ENCODE measurements around the gene IPO11. TPM values are rescaled to one million over a fixed set of nuclear protein-coding genes. Genes with fewer than 3 reads are reported as not detected.

The IPO11 gene
- total RNA-seq (10 to 100 TPM; 20.9 to 25.4 (median 22.0) TPM), polyA plus RNA-seq (10 to 100 TPM in 2 of 3 donors, 1 to 10 TPM in 1; 9.1 to 22.9 (median 17.0) TPM)
- long read RNA-seq, donor 1, full-length matches to known transcripts: 11 of 16 reads
- long read RNA-seq, donor 1, partial matches to known transcripts: 3 of 16 reads
- long read RNA-seq, donor 1, other reads (novel, unspliced or antisense): 2 of 16 reads
- long read RNA-seq, donor 2, full-length matches to known transcripts: 11 of 21 reads
- long read RNA-seq, donor 2, partial matches to known transcripts: 2 of 21 reads
- long read RNA-seq, donor 2, other reads (novel, unspliced or antisense): 8 of 21 reads

DNA sequence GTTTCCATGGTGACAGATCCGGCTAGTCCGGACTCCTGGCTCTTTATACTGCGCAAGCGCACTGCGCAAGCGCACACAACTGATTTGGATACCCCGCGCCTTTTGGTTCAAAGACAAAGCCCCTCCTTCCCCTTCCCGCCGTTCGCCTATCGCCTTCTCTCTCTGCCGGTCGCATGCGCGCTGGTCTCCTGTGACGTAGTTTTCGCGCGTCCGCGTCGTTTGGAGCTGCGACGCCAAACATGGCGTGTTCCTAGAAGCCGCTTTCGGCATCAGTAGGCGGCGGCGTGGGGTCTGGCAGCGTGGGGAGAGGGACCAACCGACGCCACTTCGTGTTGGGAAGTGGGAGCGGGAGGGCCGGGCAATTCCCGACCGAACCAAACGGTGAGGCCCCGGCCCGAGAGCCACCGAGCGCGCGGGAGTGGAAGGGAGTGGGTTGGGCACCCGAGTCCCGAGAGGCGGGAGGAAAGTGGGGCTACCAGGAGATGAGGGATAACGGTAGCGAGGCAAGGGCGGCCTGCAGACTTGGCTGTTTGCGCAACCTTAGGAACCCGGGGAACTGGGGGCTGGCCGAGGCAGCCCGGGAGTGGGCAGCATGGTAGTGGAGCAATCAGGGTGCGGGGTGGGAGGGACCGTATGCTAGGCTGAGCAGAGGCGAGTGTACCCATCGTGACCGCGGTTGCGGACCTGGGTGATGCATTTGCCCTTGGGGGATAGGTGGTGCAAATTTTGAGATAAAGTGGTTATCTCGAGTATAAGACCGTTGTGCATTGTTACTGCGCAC, at the start of gene IPO11:
TSS of gene IPO11 (plus strand) at position 215 of the 781 bp plus-strand sequence. CDS start 24,517 bp downstream, outside the sequence.
- intact Hi-C loops (cut with DNase I): no loop called here
- WGBS, 3 donors: 0 to 1% (median 1%) methylated on average over 65 to 66 of the region's 66 CpGs
- H3K9me3 ChIP-seq: no peaks in the 10 kb centered on the region
- TF ChIP-seq, protein P1, sequence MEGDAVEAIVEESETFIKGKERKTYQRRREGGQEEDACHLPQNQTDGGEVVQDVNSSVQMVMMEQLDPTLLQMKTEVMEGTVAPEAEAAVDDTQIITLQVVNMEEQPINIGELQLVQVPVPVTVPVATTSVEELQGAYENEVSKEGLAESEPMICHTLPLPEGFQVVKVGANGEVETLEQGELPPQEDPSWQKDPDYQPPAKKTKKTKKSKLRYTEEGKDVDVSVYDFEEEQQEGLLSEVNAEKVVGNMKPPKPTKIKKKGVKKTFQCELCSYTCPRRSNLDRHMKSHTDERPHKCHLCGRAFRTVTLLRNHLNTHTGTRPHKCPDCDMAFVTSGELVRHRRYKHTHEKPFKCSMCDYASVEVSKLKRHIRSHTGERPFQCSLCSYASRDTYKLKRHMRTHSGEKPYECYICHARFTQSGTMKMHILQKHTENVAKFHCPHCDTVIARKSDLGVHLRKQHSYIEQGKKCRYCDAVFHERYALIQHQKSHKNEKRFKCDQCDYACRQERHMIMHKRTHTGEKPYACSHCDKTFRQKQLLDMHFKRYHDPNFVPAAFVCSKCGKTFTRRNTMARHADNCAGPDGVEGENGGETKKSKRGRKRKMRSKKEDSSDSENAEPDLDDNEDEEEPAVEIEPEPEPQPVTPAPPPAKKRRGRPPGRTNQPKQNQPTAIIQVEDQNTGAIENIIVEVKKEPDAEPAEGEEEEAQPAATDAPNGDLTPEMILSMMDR (IDR thresholded peaks at IDR 0.05): no peak
- DNase-seq (peak; percentile 98 to 99), ATAC-seq (peak; percentile 99 to 100 (median 99))
- peak within 1 kb of the TSS; percentile 78 for H3K27ac ChIP-seq
- H3K4me1 ChIP-seq: peaks cover 11% of the 10 kb centered on the region
- peak within 1 kb of the TSS; percentile 92 for H3K4me3 ChIP-seq
- H3K27me3 ChIP-seq (ENCODE audit: insufficient read depth in 3 of 3, low read length in 2 of 3): no peaks in the 10 kb centered on the region
- no peaks in the 10 kb centered on the region for H3K36me3 ChIP-seq (ENCODE audit: insufficient read depth in 1 of 2, low read depth in 1 of 2)

DNA sequence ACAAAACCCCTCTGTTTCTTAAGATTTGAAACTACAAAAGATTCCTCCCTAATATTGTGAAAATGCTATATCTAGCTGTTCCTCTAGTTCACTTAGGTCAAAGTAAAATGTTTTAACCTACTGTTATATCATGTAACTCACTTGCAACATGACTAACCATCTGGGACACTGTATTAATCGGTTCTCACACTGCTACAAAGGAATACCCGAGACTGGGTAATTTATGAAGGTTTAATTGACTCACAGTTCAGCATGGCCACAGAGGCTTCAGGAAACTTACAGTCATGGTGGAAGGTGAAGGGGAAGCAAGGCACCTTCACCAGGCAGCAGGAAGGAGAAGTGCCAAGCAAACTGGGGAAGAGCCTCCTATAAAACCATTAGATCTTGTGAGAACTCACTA, 43.5 kb upstream of the IPO11 start:
- intact Hi-C loops (cut with DNase I): no loop called here
- Histone ChIP-seq H3K4me3 (no peak overlapping the region), H3K9me3 (no peaks in the 10 kb centered on the region), H3K27me3 (ENCODE audit: insufficient read depth in 3 of 3, low read length in 2 of 3) (no peaks in the 10 kb centered on the region), H3K4me1 (no peaks in the 10 kb centered on the region), H3K36me3 (ENCODE audit: insufficient read depth in 1 of 2, low read depth in 1 of 2) (peaks cover 0 to 50% of the 10 kb centered on the region in 2 donors), H3K27ac (no peak overlapping the region)
- TF ChIP-seq, protein P1 (IDR thresholded peaks at IDR 0.05): no peak
- DNase-seq: no peak
- WGBS, 3 donors: 75 to 92% (median 84%) methylated on average over 2 of the region's 2 CpGs
- no peak for ATAC-seq

DNA sequence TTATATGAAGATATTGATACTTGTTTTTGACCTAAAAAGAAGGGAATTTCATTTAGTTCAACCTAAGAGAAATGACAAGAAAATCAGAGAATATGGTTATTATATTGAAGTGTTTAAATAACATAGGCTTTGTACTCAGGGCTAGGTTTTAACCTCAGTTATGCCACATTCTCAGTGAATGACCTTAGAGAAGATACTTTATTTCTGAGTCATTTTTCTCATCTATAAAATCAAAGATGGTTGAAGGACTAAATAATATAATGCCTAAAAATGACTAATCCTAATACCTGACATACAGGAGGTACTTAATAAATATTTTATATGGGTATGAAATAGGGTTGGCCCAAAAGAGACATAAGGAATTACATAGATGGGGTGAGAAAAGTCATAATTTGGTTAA, 41.2 kb upstream of the IPO11 start:
- intact Hi-C loops (cut with DNase I): no loop called here
- Histone ChIP-seq H3K27ac (no peak overlapping the region), H3K9me3 (no peaks in the 10 kb centered on the region), H3K4me1 (no peaks in the 10 kb centered on the region), H3K4me3 (no peak overlapping the region), H3K27me3 (ENCODE audit: insufficient read depth in 3 of 3, low read length in 2 of 3) (no peaks in the 10 kb centered on the region), H3K36me3 (ENCODE audit: insufficient read depth in 1 of 2, low read depth in 1 of 2) (peaks cover 0 to 50% of the 10 kb centered on the region in 2 donors)
- DNase-seq (no peak), ATAC-seq (no peak)
- TF ChIP-seq, protein P1 (IDR thresholded peaks at IDR 0.05): no peak

DNA sequence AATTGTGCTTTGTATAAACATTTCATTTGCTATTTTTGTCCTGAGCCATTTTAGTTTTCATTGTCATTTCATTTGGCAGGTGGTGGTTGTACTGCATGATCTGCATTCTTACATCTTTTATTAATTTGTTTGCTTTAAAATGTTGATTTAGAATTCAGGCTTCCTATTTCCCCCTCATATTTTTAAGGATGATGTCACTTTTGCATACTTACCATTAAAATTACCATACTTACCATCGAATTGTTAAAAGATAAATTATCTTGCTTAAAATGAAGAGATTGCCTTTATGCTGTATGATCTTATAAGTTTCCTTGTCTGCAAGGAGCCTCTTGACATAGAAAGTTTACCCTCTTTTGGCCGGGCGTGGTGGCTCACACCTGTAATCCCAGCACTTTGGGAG, 40.0 kb upstream of the IPO11 start:
- Histone ChIP-seq H3K4me1 (no peaks in the 10 kb centered on the region), H3K27ac (no peak overlapping the region), H3K27me3 (ENCODE audit: insufficient read depth in 3 of 3, low read length in 2 of 3) (no peaks in the 10 kb centered on the region), H3K36me3 (ENCODE audit: insufficient read depth in 1 of 2, low read depth in 1 of 2) (peaks cover 0 to 52% of the 10 kb centered on the region in 2 donors), H3K4me3 (no peak overlapping the region), H3K9me3 (no peaks in the 10 kb centered on the region)
- TF ChIP-seq, protein P1 (IDR thresholded peaks at IDR 0.05): no peak
- intact Hi-C loops (cut with DNase I): no loop called here
- DNase-seq (no peak), ATAC-seq (no peak)
- 96 to 99% (median 96%) methylated on average over 3 of the region's 3 CpGs for WGBS, 3 donors
